ENCODE results near the gene KCNN3. TPM values are rescaled to one million over a fixed set of nuclear protein-coding genes. Genes with fewer than 3 reads are reported as not detected.

KCNN3 gene
- total RNA-seq, 1 experiment from 2014 or later = 0.26 TPM

DNA sequence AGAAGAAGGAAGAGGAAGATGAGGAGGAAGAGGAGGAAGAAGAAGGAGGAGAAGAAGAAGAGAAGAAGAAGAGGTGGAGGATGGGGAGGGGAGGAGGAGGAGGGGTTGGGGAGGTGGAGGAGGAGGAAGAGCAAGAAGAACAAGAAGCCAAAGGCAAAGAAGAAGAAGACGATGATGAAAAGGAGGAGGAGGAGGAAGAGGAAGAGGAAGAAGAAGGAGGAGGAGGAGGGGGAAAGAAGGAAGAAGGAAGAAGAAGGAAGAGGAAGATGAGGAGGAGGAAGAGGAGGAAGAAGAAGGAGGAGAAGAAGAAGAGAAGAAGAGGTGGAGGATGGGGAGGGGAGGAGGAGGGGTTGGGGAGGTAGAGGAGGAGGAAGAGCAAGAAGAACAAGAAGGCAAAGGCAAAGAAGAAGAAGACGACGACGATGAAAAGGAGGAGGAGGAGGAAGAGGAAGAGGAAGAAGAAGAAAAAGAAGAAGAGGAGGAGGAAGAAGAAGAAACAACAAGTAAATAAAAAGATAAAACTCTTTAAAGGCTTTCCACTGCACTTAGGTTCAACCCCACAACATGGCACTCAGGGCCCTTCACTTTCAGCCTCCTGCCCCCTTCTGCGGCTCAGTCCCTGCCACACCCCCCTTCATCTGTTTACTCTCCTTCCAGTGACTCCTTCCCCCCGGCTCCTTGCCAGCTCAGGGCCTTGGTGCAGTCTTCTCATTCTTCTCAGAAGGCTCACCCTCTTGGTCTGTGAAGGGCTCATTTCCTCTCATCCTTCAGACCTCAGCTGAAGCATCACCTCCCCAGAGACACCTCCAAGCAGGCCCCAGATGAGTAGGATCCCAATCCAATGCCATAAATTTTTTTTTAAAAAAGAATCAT, 114.0 kb downstream of the KCNN3 start:
- Histone ChIP-seq H3K27me3 (ENCODE audit: low read length) (peaks cover 44% of the 10 kb centered on the region), H3K4me2 (ENCODE audit: low read length) (no peak overlapping the region), H3K36me3 (ENCODE audit: low read depth, low read length) (no peaks in the 10 kb centered on the region), H3K4me3 (ENCODE audit: low read length) (no peak overlapping the region), H3K27ac (ENCODE audit: low read length) (no peak overlapping the region), H3K9me3 (ENCODE audit: low read length) (no peaks in the 10 kb centered on the region), H3K79me2 (ENCODE audit: low read length) (no peaks in the 10 kb centered on the region), H3K9ac (ENCODE audit: low read length) (no peak overlapping the region), H3K4me1 (ENCODE audit: insufficient read depth, low read length) (no peaks in the 10 kb centered on the region), H2AFZ (ENCODE audit: low read length) (no peak overlapping the region), H3K9me2 (replicated peaks; ENCODE audit: low read length) (no peaks in the 10 kb centered on the region), H4K20me1 (ENCODE audit: low read length) (no peaks in the 10 kb centered on the region), H3F3A (ENCODE audit: low read length, unreplicated experiment) (no peaks in the 10 kb centered on the region)
- ChIA-PET CTCF (no interaction called here), POLR2A (ENCODE audit: unreplicated experiment) (no interaction called here)
- DNase-seq = peak; percentile 68
- no peak for TF ChIP-seq EZH2 (IDR thresholded peaks at IDR 0.05; ENCODE audit: low read length, unreplicated experiment)
- TF ChIP-seq, protein P1, sequence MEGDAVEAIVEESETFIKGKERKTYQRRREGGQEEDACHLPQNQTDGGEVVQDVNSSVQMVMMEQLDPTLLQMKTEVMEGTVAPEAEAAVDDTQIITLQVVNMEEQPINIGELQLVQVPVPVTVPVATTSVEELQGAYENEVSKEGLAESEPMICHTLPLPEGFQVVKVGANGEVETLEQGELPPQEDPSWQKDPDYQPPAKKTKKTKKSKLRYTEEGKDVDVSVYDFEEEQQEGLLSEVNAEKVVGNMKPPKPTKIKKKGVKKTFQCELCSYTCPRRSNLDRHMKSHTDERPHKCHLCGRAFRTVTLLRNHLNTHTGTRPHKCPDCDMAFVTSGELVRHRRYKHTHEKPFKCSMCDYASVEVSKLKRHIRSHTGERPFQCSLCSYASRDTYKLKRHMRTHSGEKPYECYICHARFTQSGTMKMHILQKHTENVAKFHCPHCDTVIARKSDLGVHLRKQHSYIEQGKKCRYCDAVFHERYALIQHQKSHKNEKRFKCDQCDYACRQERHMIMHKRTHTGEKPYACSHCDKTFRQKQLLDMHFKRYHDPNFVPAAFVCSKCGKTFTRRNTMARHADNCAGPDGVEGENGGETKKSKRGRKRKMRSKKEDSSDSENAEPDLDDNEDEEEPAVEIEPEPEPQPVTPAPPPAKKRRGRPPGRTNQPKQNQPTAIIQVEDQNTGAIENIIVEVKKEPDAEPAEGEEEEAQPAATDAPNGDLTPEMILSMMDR (conservative IDR thresholded peaks at IDR 0.05; ENCODE audit: low read depth, low read length) = no peak
- no peak for TF ChIP-seq EZH2phosphoT487 (IDR thresholded peaks at IDR 0.05; ENCODE audit: borderline replicate concordance, low read length)
- BruUV-seq (replicated peaks) = no TSS peak
- ATAC-seq = peak; percentile 65
- intact Hi-C loops (cut with micrococcal nuclease) = no loop called here

DNA sequence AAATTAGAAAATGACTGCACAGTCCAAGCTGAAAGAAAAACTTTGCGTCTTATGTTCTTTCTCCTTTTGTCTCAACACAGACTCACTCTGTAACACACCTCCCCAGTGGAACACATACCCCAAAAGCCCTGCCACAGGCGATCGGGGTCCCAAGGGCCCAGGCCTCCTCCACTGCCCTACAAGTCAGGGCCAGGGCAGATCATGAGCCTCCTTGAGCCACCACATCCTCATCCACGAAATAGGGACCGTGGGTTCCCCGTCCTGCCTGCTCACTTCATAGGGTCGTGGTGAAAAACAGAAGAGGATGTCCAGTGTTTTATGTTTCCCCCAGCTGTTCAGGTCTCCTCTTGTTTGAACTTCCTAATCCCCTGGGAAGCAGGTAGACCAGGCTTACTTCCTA, 116.7 kb downstream of the KCNN3 start:
- intact Hi-C loops (cut with micrococcal nuclease) = no loop called here
- H3K27ac ChIP-seq (ENCODE audit: low read length) = no peak overlapping the region
- H3K9ac ChIP-seq (ENCODE audit: low read length) = no peak overlapping the region
- no peaks in the 10 kb centered on the region for H3K4me1 ChIP-seq (ENCODE audit: insufficient read depth, low read length)
- H3K4me3 ChIP-seq (ENCODE audit: low read length) = no peak overlapping the region
- no peak overlapping the region for H3K4me2 ChIP-seq (ENCODE audit: low read length)
- H3K36me3 ChIP-seq (ENCODE audit: low read depth, low read length) = no peaks in the 10 kb centered on the region
- no peaks in the 10 kb centered on the region for H3K9me2 ChIP-seq (replicated peaks; ENCODE audit: low read length)
- no TSS peak for BruUV-seq (replicated peaks)
- no peaks in the 10 kb centered on the region for H3K79me2 ChIP-seq (ENCODE audit: low read length)
- ChIA-PET POLR2A (ENCODE audit: unreplicated experiment) (no interaction called here), CTCF (no interaction called here)
- peaks cover 56% of the 10 kb centered on the region for H3K27me3 ChIP-seq (ENCODE audit: low read length)
- H4K20me1 ChIP-seq (ENCODE audit: low read length) = no peaks in the 10 kb centered on the region
- no peaks in the 10 kb centered on the region for H3K9me3 ChIP-seq (ENCODE audit: low read length)
- no peak overlapping the region for H2AFZ ChIP-seq (ENCODE audit: low read length)
- TF ChIP-seq, protein P1 (conservative IDR thresholded peaks at IDR 0.05; ENCODE audit: low read depth, low read length) = no peak
- TF ChIP-seq EZH2phosphoT487 (IDR thresholded peaks at IDR 0.05; ENCODE audit: borderline replicate concordance, low read length) (no peak), EZH2 (IDR thresholded peaks at IDR 0.05; ENCODE audit: low read length, unreplicated experiment) (no peak)
- no peaks in the 10 kb centered on the region for H3F3A ChIP-seq (ENCODE audit: low read length, unreplicated experiment)
- DNase-seq (no peak), ATAC-seq (no peak)
